Activated T-cell treated with anti-CD3 and anti-CD28 coated beads for 48 hours (primary cell): ENCODE data around the gene ARHGAP12.
"Not testable (repeated sequence)": the region's sequence is repeated elsewhere in the genome, so short reads cannot be mapped to it uniquely, and the experiment has no call there.

ENCODE experiments used
- DNase-seq: peaks from one replicate; pipeline ENCODE4 v3.0.0-alpha.2; 2020; ENCODE audit warnings: low read depth

Gene ARHGAP12, protein sequence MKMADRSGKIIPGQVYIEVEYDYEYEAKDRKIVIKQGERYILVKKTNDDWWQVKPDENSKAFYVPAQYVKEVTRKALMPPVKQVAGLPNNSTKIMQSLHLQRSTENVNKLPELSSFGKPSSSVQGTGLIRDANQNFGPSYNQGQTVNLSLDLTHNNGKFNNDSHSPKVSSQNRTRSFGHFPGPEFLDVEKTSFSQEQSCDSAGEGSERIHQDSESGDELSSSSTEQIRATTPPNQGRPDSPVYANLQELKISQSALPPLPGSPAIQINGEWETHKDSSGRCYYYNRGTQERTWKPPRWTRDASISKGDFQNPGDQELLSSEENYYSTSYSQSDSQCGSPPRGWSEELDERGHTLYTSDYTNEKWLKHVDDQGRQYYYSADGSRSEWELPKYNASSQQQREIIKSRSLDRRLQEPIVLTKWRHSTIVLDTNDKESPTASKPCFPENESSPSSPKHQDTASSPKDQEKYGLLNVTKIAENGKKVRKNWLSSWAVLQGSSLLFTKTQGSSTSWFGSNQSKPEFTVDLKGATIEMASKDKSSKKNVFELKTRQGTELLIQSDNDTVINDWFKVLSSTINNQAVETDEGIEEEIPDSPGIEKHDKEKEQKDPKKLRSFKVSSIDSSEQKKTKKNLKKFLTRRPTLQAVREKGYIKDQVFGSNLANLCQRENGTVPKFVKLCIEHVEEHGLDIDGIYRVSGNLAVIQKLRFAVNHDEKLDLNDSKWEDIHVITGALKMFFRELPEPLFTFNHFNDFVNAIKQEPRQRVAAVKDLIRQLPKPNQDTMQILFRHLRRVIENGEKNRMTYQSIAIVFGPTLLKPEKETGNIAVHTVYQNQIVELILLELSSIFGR

GRCh38 chr10:31928549-31929260 is at the start of gene ARHGAP12:
ARHGAP12 (minus strand) TSS chr10:31928831; CDS start chr10:31908855, 19,976 bp downstream.
- peak; percentile 83 for DNase-seq

GRCh38 chr10:31978156-31978483 is 49.5 kb upstream of the ARHGAP12 start:
- no peak for DNase-seq

DNA sequence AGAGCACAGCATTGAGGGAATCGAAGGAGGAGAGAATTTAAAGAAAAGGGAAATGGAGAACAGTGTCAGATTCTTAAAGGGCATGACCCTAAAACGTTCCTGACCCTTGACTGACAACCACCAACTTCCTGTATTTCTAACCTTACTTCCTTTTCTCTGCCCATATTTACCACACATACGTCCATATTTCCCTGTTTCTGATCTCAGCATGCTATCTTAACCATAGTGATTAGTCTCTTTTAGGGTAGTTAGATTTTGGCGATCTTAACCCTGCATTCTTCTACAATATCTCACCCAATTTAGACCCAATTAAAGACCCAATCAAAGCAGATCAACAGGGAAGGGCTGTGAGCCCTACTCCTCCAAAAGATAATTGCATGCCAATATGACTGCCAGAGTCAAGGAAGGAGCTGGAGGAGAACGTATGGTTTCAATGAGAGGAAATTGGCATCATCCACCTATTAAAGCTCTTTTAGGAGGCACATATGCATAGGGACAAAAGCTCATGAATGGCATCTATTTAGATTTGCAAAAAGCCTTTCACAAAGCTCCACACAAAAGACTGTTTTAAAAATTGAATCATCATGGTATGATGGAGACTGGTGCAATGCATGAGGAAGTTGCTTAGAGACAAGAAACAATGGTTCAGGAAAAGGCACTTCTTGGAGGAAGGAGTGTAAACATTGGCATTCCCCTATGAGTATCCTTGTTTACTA is 49.0 kb upstream of the ARHGAP12 start:
- DNase-seq: no peak

- DNase-seq: no peak
Measured at GRCh38 chr10:31975157-31975765, 46.6 kb upstream of the ARHGAP12 start.

DNA sequence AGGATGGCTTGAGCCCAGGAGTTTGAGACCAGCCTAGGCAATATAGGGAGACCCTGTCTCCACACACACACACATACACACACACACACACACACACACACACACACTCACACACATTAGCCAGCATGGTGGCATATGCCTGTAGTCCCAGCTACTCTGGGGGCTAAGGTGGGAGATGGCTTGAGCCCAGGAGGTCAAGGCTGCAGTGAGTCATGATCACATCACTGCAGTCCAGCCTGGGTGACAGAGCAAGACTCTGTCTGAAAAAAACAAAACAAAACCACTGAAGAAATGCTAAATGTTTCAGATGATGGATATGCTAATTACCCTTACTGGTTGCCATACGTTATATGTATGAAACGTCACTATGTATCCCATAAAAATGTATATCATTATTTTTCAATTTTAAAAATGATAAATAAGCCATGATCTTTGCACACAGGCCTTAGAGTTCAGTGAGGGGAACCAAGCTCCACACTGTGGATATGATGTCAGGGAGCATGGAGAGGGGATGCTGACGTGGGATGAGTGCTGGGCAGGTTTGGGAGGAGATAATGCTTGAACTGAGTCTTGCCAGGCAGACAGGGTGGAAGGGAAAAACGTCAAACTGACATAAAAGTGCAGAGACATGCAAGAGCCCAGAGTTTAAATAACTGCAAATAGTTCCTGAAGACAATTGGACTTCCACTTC is 45.9 kb upstream of the ARHGAP12 start:
- no peak for DNase-seq

DNA sequence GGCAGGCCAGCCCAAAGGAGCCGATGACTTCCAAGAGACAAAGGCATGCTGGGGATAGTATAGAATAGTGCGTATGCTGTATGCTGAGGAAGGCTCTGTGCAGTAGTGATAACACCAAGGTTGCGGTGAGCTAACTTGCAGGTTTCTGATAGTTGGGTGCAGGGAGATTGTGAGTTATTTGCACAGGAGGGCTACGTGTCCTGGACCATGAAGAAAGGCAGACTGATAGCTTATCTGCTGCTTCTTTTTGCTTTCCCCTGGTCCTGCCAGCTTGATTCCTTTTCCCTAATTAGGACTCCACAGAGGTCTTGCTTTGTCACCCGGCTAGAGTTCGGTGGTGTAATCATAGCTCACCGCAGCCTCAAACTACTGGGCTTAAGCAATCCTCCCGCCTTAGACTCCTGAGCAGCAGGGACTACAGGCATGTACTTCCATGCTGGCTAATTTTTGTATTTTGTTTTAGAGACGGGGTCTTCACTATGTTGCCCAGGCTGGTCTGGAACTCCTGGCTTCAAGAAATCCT is 43.9 kb upstream of the ARHGAP12 start:
- DNase-seq: no peak

GRCh38 chr10:31969847-31970246 is 41.2 kb upstream of the ARHGAP12 start:
- not testable (repeated sequence) for DNase-seq

GRCh38 chr10:31963589-31963980 is 35.0 kb upstream of the ARHGAP12 start:
- DNase-seq: no peak

DNA sequence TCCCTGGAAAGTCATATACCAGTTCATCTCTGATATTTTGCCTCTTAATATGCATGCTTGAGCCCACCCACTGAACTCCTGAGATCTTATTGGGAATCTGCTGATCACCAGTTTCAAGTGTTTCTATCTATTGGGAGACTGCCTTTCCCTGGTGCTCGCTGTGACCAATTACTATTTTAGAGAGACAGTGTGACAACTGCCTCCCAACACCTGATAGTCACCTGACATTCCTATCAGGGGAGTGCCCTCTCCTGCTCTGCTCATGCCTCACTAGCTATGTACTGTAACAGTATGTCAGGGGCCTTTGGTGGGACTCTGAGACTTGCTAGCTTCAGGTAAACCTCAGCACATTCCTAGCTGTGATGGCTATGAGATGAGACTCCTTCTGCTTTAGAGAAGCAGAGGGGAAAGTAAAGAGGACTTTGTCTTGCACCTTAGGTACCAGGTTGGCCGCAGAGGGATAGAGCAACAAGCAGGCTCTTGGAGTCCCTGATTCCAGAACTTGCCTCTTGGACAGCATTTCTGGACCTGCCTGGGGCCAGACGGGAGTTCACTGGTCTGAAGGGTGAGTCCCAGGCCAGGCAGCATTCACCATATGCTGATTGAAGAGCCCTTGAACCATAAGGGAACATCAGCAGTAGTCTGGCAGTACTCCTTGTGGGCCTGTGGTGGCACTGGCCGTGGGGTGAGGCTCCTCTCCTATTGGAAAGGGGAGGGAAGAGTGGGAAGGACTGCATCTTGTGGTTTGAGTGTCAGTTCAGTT is 34.4 kb upstream of the ARHGAP12 start:
- no peak for DNase-seq

DNA sequence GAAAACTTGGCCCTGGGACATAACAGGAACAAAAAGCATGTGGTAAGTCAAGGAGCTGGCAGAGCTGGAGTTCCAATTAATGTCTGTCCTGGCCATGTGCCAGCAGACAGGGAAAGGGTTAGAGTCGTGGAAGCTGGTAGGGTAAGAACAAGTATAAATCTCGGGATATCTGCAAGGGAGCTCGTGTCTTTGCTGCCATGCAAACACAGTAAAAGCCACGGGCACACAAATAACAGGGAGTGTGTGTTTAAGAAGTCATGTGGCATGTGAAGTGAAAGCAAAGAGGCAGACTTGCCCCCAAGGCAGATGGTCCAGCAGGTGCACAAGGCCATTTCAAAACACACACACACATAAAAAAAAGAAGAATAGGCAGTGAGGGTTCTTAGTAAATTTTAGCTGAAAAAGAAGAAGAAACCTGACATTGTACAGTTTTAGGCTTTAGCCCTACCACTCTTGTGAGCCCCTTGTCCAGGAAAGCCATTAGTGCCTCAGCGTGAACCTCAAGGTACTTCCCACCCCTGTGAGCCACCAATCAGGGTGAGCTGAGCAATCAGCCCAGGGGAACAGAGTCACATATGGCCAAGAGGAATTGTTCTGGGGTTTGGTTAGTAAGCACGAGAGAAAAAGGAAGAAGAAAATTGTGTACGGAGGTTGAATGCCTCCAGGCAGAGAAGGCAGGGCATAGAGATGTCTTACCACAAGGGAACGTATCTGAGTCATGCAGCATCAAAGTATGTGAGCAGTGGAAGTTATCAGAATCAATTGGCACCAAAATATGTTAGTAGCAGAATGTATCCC is 32.8 kb upstream of the ARHGAP12 start:
- DNase-seq: no peak

- no peak for DNase-seq
Measured at GRCh38 chr10:31959461-31960173, 31.0 kb upstream of the ARHGAP12 start.

GRCh38 chr10:31958856-31959255 is 30.2 kb upstream of the ARHGAP12 start:
- no peak for DNase-seq

GRCh38 chr10:31956200-31956946 is 27.7 kb upstream of the ARHGAP12 start:
- DNase-seq: no peak

GRCh38 chr10:31954410-31955191 is 26.0 kb upstream of the ARHGAP12 start:
- no peak for DNase-seq

- no peak for DNase-seq
Measured at GRCh38 chr10:31953480-31953879, 24.8 kb upstream of the ARHGAP12 start.

DNA sequence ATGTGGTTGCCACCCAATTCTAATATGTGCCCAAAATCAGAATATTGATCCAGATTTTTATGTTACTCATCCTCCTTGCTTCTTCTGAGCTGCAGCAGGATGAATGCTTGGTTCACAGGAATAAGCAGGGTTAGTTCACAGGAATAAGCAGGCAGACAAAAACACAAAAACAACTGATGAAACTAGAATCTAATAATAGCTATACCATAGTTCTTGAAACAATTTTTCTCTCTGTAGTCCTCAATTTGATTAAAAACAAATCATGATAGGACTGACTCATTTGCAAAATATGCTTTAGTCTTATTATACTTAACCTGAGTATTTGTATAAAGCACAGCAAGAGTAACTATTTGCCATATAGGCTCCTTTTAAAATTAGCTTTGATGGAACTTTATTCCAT is 24.4 kb upstream of the ARHGAP12 start:
- no peak for DNase-seq

GRCh38 chr10:31952066-31952465 is 23.4 kb upstream of the ARHGAP12 start:
- no peak for DNase-seq
